ENCODE data around the gene APOBEC3A. TPM values are rescaled to one million over a fixed set of nuclear protein-coding genes. Genes with fewer than 3 reads are reported as not detected.

Gene APOBEC3A
- total and polyA plus RNA-seq, 2 of the 4 experiments (the other 2 are of a cell fraction) = not detected

GRCh38 chr22:38935023-38935422 is 22.4 kb upstream of the APOBEC3A start:
- Histone ChIP-seq H3K36me3 (ENCODE audit: control insufficient read depth, insufficient read depth, low read length) (no peaks in the 10 kb centered on the region), H3K18ac (ENCODE audit: low read depth, low read length) (no peak overlapping the region), H4K8ac (ENCODE audit: low read depth in 2 of 2, low read length in 2 of 2) (no peak overlapping the region), H2BK15ac (ENCODE audit: low read depth, low read length) (no peak overlapping the region), H3K27ac (ENCODE audit: insufficient read depth, low read length) (no peak overlapping the region), H3K14ac (replicated peaks; ENCODE audit: low read depth, low read length) (no peak overlapping the region), H3K9ac (ENCODE audit: low read depth, low read length) (no peak overlapping the region), H3K4me3 (ENCODE audit: insufficient read depth, low read depth, low read length) (no peak overlapping the region), H3K4ac (ENCODE audit: low read depth, low read length) (no peak overlapping the region), H3K4me2 (ENCODE audit: low read depth, low read length) (no peak overlapping the region), H2BK20ac (ENCODE audit: low read depth, low read length) (no peak overlapping the region), H3K9me1 (ENCODE audit: insufficient read depth, low read length) (no peaks in the 10 kb centered on the region; the same call in 1 of the 2 replicates), H3K9me3 (ENCODE audit: control insufficient read depth, insufficient read depth, low read length) (no peaks in the 10 kb centered on the region; the same call in 1 of the 2 replicates), H3K4me1 (ENCODE audit: control insufficient read depth, insufficient read depth, low read length) (no peaks in the 10 kb centered on the region), H4K20me1 (ENCODE audit: insufficient read depth, low read length) (no peaks in the 10 kb centered on the region; the same call in 1 of the 2 replicates), H3K79me1 (ENCODE audit: low read depth in 1 of 2, low read length in 2 of 2) (no peaks in the 10 kb centered on the region), H2AK9ac (replicated peaks; ENCODE audit: low read depth, low read length, poor library complexity) (no peak overlapping the region), H3K27me3 (ENCODE audit: control insufficient read depth, insufficient read depth, low read length) (peaks cover 39% of the 10 kb centered on the region), H2AFZ (replicated peaks; ENCODE audit: low read length, poor library complexity) (no peak overlapping the region), H4K91ac (ENCODE audit: insufficient read depth, low read depth, low read length) (no peak overlapping the region), H2AK5ac (ENCODE audit: low read depth, low read length) (no peak overlapping the region), H2BK120ac (ENCODE audit: low read depth, low read length) (no peak overlapping the region), H3K56ac (ENCODE audit: extremely low read depth, insufficient read depth, low read length) (no peak overlapping the region), H2BK5ac (ENCODE audit: low read depth, low read length, poor library complexity, severe bottlenecking) (no peak overlapping the region), H3K23ac (ENCODE audit: low read depth, low read length) (no peak overlapping the region), H4K5ac (ENCODE audit: low read depth, low read length) (no peak overlapping the region)
- ChIA-PET CTCF (no interaction called here), POLR2A (ENCODE audit: unreplicated experiment) (no interaction called here)
- dilution Hi-C loops (cut with HindIII; ENCODE audit: low sequenced_read_pairs, unreplicated experiment) (no loop called here), in situ Hi-C loops (cut with MboI; ENCODE audit: low sequenced_read_pairs) (no loop called here), intact Hi-C loops (cut with micrococcal nuclease) (no loop called here)
- ATAC-seq (ENCODE audit: low read depth) = no peak
- no peak for TF ChIP-seq ELK1 (IDR thresholded peaks at IDR 0.05; ENCODE audit: borderline replicate concordance, low read depth, low read length)
- no peak for TF ChIP-seq NFE2L2 (IDR thresholded peaks at IDR 0.05; ENCODE audit: low read depth, low read length)
- no peak for TF ChIP-seq CEBPB (IDR thresholded peaks at IDR 0.05; ENCODE audit: low read depth, low read length)
- TF ChIP-seq CTCF (conservative IDR thresholded peaks at IDR 0.05; ENCODE audit: low read depth, low read length) = no peak
- TF ChIP-seq MAZ (IDR thresholded peaks at IDR 0.05; ENCODE audit: borderline replicate concordance, low read depth, low read length) = no peak
- no peak for TF ChIP-seq FOS (IDR thresholded peaks at IDR 0.05; ENCODE audit: low read depth, low read length)
- TF ChIP-seq CHD1 (IDR thresholded peaks at IDR 0.05; ENCODE audit: low read depth, low read length) = no peak
- no peak for TF ChIP-seq RAD21 (IDR thresholded peaks at IDR 0.05; ENCODE audit: low read length)
- TF ChIP-seq POLR2A (IDR thresholded peaks at IDR 0.05; ENCODE audit: low read depth, low read length) = no peak
- TF ChIP-seq USF2 (IDR thresholded peaks at IDR 0.05; ENCODE audit: low read depth, low read length) = no peak
- TF ChIP-seq SMC3 (IDR thresholded peaks at IDR 0.05; ENCODE audit: low read depth, low read length) = no peak
- no peak for TF ChIP-seq MXI1 (IDR thresholded peaks at IDR 0.05; ENCODE audit: borderline replicate concordance, low read depth, low read length)
- no peak for TF ChIP-seq RFX5 (IDR thresholded peaks at IDR 0.05; ENCODE audit: low read depth, low read length)
- TF ChIP-seq BHLHE40 (IDR thresholded peaks at IDR 0.05; ENCODE audit: low read depth, low read length) = no peak
- TF ChIP-seq RCOR1 (IDR thresholded peaks at IDR 0.05; ENCODE audit: insufficient replicate concordance, low read length) = no peak
- no peak for TF ChIP-seq MAFK (IDR thresholded peaks at IDR 0.05; ENCODE audit: low read depth, low read length)
- BruUV-seq (replicated peaks) = no TSS peak
- WGBS, 2 experiments (ENCODE audit: extremely low coverage in 2 of 2, insufficient read length in 1 of 2) = 51% methylated on average over 6 of the region's 8 CpGs; no CpG with 5 or more reads in 1 of the 2 experiments
- no peak for DNase-seq
